ENCODE data around the gene OR8G1. TPM values are rescaled to one million over a fixed set of nuclear protein-coding genes. Genes with fewer than 3 reads are reported as not detected.

Gene OR8G1
- total RNA-seq, 2 experiments from 2014 or later = not detected

DNA sequence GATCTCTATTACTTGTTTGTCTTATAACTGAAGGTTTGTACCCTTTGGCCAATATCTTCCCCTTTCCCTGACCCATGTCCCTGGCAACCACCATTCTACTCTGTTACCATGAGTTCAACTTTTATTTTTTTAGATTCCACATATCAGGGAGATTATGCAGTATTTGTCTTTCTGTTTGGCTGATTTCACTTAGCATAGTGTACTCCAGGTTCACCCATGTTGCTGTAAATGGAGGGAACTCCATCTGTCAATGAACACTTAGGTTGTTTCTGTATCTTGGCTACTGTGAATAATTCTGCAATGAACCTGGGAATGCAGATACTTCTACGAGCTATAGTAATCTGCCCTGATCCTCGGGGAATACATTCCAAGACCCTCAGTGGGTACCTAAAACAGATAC lies 42.9 kb upstream of the OR8G1 start:
- Histone ChIP-seq H3K36me3 (ENCODE audit: insufficient read depth, low read length) (no peaks in the 10 kb centered on the region), H3K4me2 (ENCODE audit: low read length) (no peak overlapping the region), H3K4me3 (ENCODE audit: low read depth, low read length, poor library complexity, severe bottlenecking) (no peak overlapping the region), H3K9me3 (ENCODE audit: low read length) (no peaks in the 10 kb centered on the region), H3K27ac (ENCODE audit: low read depth, low read length, poor library complexity, severe bottlenecking) (no peak overlapping the region), H4K20me1 (ENCODE audit: insufficient read depth, low read length) (no peaks in the 10 kb centered on the region), H3K79me2 (ENCODE audit: insufficient read depth, low read depth, low read length) (no peaks in the 10 kb centered on the region), H2AFZ (ENCODE audit: low read length) (no peak overlapping the region), H3K9me2 (ENCODE audit: insufficient read depth, low read length) (no peaks in the 10 kb centered on the region), H3K4me1 (ENCODE audit: insufficient read depth, low read length, poor library complexity, severe bottlenecking) (no peaks in the 10 kb centered on the region)
- DNase-seq (ENCODE audit: low spot score) = no peak
- no TSS peak for BruUV-seq (replicated peaks)
- intact Hi-C loops (cut with micrococcal nuclease; ENCODE audit: unreplicated experiment) = loop anchor here (5.0 kb wide), 1 partner anchor 129 kb away; no protein-coding TSS in a partner anchor
- POLR2A ChIA-PET = interaction anchor here (0.6 kb wide), 1 partner anchor 105 kb away, joined by 3 read pairs; no protein-coding TSS in a partner anchor
- TF ChIP-seq, protein P1, sequence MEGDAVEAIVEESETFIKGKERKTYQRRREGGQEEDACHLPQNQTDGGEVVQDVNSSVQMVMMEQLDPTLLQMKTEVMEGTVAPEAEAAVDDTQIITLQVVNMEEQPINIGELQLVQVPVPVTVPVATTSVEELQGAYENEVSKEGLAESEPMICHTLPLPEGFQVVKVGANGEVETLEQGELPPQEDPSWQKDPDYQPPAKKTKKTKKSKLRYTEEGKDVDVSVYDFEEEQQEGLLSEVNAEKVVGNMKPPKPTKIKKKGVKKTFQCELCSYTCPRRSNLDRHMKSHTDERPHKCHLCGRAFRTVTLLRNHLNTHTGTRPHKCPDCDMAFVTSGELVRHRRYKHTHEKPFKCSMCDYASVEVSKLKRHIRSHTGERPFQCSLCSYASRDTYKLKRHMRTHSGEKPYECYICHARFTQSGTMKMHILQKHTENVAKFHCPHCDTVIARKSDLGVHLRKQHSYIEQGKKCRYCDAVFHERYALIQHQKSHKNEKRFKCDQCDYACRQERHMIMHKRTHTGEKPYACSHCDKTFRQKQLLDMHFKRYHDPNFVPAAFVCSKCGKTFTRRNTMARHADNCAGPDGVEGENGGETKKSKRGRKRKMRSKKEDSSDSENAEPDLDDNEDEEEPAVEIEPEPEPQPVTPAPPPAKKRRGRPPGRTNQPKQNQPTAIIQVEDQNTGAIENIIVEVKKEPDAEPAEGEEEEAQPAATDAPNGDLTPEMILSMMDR (conservative IDR thresholded peaks at IDR 0.05; ENCODE audit: low read length) = no peak
- no peak for TF ChIP-seq EZH2phosphoT487 (IDR thresholded peaks at IDR 0.05; ENCODE audit: borderline replicate concordance, low read depth, low read length)
- CTCF ChIA-PET (ENCODE audit: unreplicated experiment) = no interaction called here

DNA sequence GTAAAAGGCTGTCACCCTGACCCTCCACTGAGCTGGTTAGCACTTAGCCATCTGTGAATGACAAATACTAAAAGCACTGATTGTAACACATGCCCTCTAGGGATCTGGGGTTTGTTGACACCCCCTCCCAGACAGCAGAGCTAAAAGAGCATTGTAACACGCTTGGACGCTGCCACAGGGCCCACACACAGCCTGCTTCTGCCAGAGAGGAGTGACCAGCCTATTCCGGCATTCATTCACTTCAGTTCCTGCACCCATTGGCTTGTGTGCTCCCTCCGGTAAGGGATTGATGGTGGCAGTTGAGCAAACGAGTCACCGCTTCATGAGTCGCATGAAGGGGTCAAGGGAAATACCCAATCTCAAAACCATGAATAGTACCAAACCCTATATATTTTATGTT lies 42.0 kb upstream of the OR8G1 start:
- no peaks in the 10 kb centered on the region for H3K9me3 ChIP-seq (ENCODE audit: low read length)
- no peaks in the 10 kb centered on the region for H3K79me2 ChIP-seq (ENCODE audit: insufficient read depth, low read depth, low read length)
- H2AFZ ChIP-seq (ENCODE audit: low read length) = no peak overlapping the region
- H3K27ac ChIP-seq (ENCODE audit: low read depth, low read length, poor library complexity, severe bottlenecking) = no peak overlapping the region
- H3K4me1 ChIP-seq (ENCODE audit: insufficient read depth, low read length, poor library complexity, severe bottlenecking) = no peaks in the 10 kb centered on the region
- no peak for DNase-seq (ENCODE audit: low spot score)
- H3K4me3 ChIP-seq (ENCODE audit: low read depth, low read length, poor library complexity, severe bottlenecking) = no peak overlapping the region
- CTCF ChIA-PET (ENCODE audit: unreplicated experiment) = no interaction called here
- no peaks in the 10 kb centered on the region for H4K20me1 ChIP-seq (ENCODE audit: insufficient read depth, low read length)
- no peaks in the 10 kb centered on the region for H3K9me2 ChIP-seq (ENCODE audit: insufficient read depth, low read length)
- POLR2A ChIA-PET = no interaction called here
- intact Hi-C loops (cut with micrococcal nuclease; ENCODE audit: unreplicated experiment) = loop anchor here (5.0 kb wide), 1 partner anchor 128 kb away; no protein-coding TSS in a partner anchor
- H3K36me3 ChIP-seq (ENCODE audit: insufficient read depth, low read length) = no peaks in the 10 kb centered on the region
- no peak for TF ChIP-seq EZH2phosphoT487 (IDR thresholded peaks at IDR 0.05; ENCODE audit: borderline replicate concordance, low read depth, low read length)
- TF ChIP-seq, protein P1 (conservative IDR thresholded peaks at IDR 0.05; ENCODE audit: low read length) = no peak
- BruUV-seq (replicated peaks) = no TSS peak
- no peak overlapping the region for H3K4me2 ChIP-seq (ENCODE audit: low read length)

DNA sequence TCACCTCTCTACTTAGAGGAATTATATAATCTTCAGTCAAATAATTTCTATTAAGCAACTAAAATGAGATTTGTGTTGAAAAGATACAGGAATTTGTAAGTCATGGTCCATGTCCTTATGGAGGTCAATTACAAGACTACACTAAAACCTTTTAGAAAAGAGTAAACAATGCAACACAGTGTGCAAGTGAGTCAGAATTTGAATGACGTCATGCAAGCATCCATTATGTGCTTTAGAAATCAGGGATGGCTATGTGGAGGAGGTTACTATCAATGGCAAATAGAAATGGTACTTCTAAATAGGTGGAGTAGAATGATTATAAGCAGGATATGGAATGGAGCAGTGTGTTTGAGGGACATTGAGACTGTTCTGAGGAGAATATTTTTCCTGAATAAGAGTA lies 41.2 kb upstream of the OR8G1 start:
- no peak overlapping the region for H3K4me2 ChIP-seq (ENCODE audit: low read length)
- no peaks in the 10 kb centered on the region for H3K9me2 ChIP-seq (ENCODE audit: insufficient read depth, low read length)
- ChIA-PET CTCF (ENCODE audit: unreplicated experiment) (no interaction called here), POLR2A (no interaction called here)
- no peaks in the 10 kb centered on the region for H3K79me2 ChIP-seq (ENCODE audit: insufficient read depth, low read depth, low read length)
- DNase-seq (ENCODE audit: low spot score) = no peak
- no peak overlapping the region for H3K4me3 ChIP-seq (ENCODE audit: low read depth, low read length, poor library complexity, severe bottlenecking)
- no peaks in the 10 kb centered on the region for H3K4me1 ChIP-seq (ENCODE audit: insufficient read depth, low read length, poor library complexity, severe bottlenecking)
- H3K27ac ChIP-seq (ENCODE audit: low read depth, low read length, poor library complexity, severe bottlenecking) = no peak overlapping the region
- intact Hi-C loops (cut with micrococcal nuclease; ENCODE audit: unreplicated experiment) = loop anchor here (5.0 kb wide), 1 partner anchor 128 kb away; no protein-coding TSS in a partner anchor
- TF ChIP-seq, protein P1 (conservative IDR thresholded peaks at IDR 0.05; ENCODE audit: low read length) = no peak
- TF ChIP-seq EZH2phosphoT487 (IDR thresholded peaks at IDR 0.05; ENCODE audit: borderline replicate concordance, low read depth, low read length) = no peak
- no peaks in the 10 kb centered on the region for H4K20me1 ChIP-seq (ENCODE audit: insufficient read depth, low read length)
- H3K9me3 ChIP-seq (ENCODE audit: low read length) = no peaks in the 10 kb centered on the region
- no peak overlapping the region for H2AFZ ChIP-seq (ENCODE audit: low read length)
- no TSS peak for BruUV-seq (replicated peaks)
- no peaks in the 10 kb centered on the region for H3K36me3 ChIP-seq (ENCODE audit: insufficient read depth, low read length)
